DOHH2 (cell line): ENCODE data around the gene SPAG16.

Experiments
- H3F3A ChIP-seq: fragments of 200-600 bp; sonication (generic), shearing (Covaris generic); 2 replicates; pipeline ENCODE4 v1.6.0; 2016; ENCODE audit warnings: antibody characterized with exemption, mild to moderate bottlenecking; ENCODE audit not compliant: control insufficient read depth, insufficient read depth
- H3K27ac ChIP-seq: fragments of 200-600 bp; sonication (generic); 2 replicates; pipeline ENCODE4 v1.5.1; 2014; ENCODE audit warnings: low read depth, mild to moderate bottlenecking, low read length, moderate library complexity
- H3K27me3 ChIP-seq: fragments of 200-600 bp; sonication (generic); 2 replicates; pipeline ENCODE4 v1.6.1; 2014; ENCODE audit warnings: mild to moderate bottlenecking, low read length, mixed read lengths; ENCODE audit not compliant: control insufficient read depth
- H3K36me3 ChIP-seq: fragments of 200-600 bp; sonication (generic); 2 replicates; pipeline ENCODE4 v1.6.1; 2014; ENCODE audit warnings: mild to moderate bottlenecking, low read length, moderate library complexity, mixed read lengths; ENCODE audit not compliant: control insufficient read depth
- H3K4me1 ChIP-seq: fragments of 200-600 bp; sonication (generic); 2 replicates; pipeline ENCODE4 v1.6.1; 2014; ENCODE audit warnings: mild to moderate bottlenecking, low read length, mixed read lengths; ENCODE audit not compliant: control insufficient read depth
- H3K4me2 ChIP-seq: fragments of 200-600 bp; sonication (generic); 2 replicates; pipeline ENCODE4 v1.6.0; 2014; ENCODE audit warnings: mild to moderate bottlenecking, low read length, moderate library complexity
- H3K4me3 ChIP-seq: fragments of 200-600 bp; sonication (generic); 2 replicates; pipeline ENCODE4 v1.5.1; 2014; ENCODE audit warnings: mild to moderate bottlenecking, low read length, mixed read lengths
- H3K79me2 ChIP-seq: fragments of 200-600 bp; sonication (generic); 2 replicates; pipeline ENCODE4 v1.6.1; 2014; ENCODE audit warnings: mild to moderate bottlenecking, low read length, mixed read lengths; ENCODE audit not compliant: control insufficient read depth
- H3K9me2 ChIP-seq: fragments of 200-600 bp; sonication (generic); replicated peaks from 2 replicates; pipeline ENCODE4 v1.6.1; 2014; ENCODE audit warnings: mild to moderate bottlenecking, low read length, mixed read lengths; ENCODE audit not compliant: control insufficient read depth
- H3K9me3 ChIP-seq: fragments of 200-600 bp; sonication (generic); 2 replicates; pipeline ENCODE4 v1.6.1; 2014; ENCODE audit warnings: antibody characterized with exemption, low read length, mixed read lengths; ENCODE audit not compliant: control insufficient read depth, insufficient read depth
- H4K20me1 ChIP-seq: fragments of 200-600 bp; sonication (generic); 2 replicates; pipeline ENCODE4 v1.6.0; 2014; ENCODE audit warnings: low read depth, mild to moderate bottlenecking, antibody characterized with exemption, low read length, moderate library complexity; ENCODE audit not compliant: control insufficient read depth, insufficient read depth
- CTCF ChIP-seq: fragments of 200-600 bp; sonication (generic); IDR thresholded peaks from one replicate; pipeline ENCODE4 v1.5.1; 2014; ENCODE audit warnings: antibody characterized with exemption, mild to moderate bottlenecking, low read depth, low read length; ENCODE audit not compliant: poor library complexity, severe bottlenecking
- EZH2phosphoT487 ChIP-seq: fragments of 200-600 bp; sonication (generic); IDR thresholded peaks from 2 replicates; pipeline ENCODE4 v1.6.1; 2017; ENCODE audit warnings: borderline replicate concordance, mild to moderate bottlenecking, antibody characterized with exemption, low read length, moderate library complexity, mixed read lengths

Gene SPAG16

GRCh38 chr2:213640738-213641425, 356.6 kb downstream of the SPAG16 start:
- Histone ChIP-seq H3F3A (no peaks in the 10 kb centered on the region), H3K4me2 (no peak overlapping the region), H3K4me1 (no peaks in the 10 kb centered on the region), H3K27ac (no peak overlapping the region), H3K27me3 (no peaks in the 10 kb centered on the region), H3K79me2 (no peaks in the 10 kb centered on the region), H3K9me3 (no peaks in the 10 kb centered on the region), H3K9me2 (no peaks in the 10 kb centered on the region), H3K36me3 (no peaks in the 10 kb centered on the region), H4K20me1 (no peaks in the 10 kb centered on the region), H3K4me3 (no peak overlapping the region)
- TF ChIP-seq EZH2phosphoT487 (no peak), CTCF (no peak)

GRCh38 chr2:213644926-213645325, 360.7 kb downstream of the SPAG16 start:
- no peaks in the 10 kb centered on the region for H3K79me2 ChIP-seq
- H3K4me3 ChIP-seq = no peak overlapping the region
- H3K9me3 ChIP-seq = no peaks in the 10 kb centered on the region
- no peak overlapping the region for H3K4me2 ChIP-seq
- H3K4me1 ChIP-seq = no peaks in the 10 kb centered on the region
- no peaks in the 10 kb centered on the region for H3K9me2 ChIP-seq
- no peaks in the 10 kb centered on the region for H4K20me1 ChIP-seq
- no peaks in the 10 kb centered on the region for H3K27me3 ChIP-seq
- TF ChIP-seq EZH2phosphoT487 (no peak), CTCF (no peak)
- H3K27ac ChIP-seq = no peak overlapping the region
- H3F3A ChIP-seq = no peaks in the 10 kb centered on the region
- no peaks in the 10 kb centered on the region for H3K36me3 ChIP-seq

GRCh38 chr2:213649176-213649575, 364.9 kb downstream of the SPAG16 start:
- no peaks in the 10 kb centered on the region for H3K36me3 ChIP-seq
- no peaks in the 10 kb centered on the region for H3K4me1 ChIP-seq
- H4K20me1 ChIP-seq = no peaks in the 10 kb centered on the region
- H3K4me3 ChIP-seq = no peak overlapping the region
- TF ChIP-seq EZH2phosphoT487 = no peak
- no peak for TF ChIP-seq CTCF
- H3F3A ChIP-seq = no peaks in the 10 kb centered on the region
- H3K4me2 ChIP-seq = no peak overlapping the region
- no peaks in the 10 kb centered on the region for H3K27me3 ChIP-seq
- no peaks in the 10 kb centered on the region for H3K9me2 ChIP-seq
- H3K9me3 ChIP-seq = no peaks in the 10 kb centered on the region
- no peak overlapping the region for H3K27ac ChIP-seq
- H3K79me2 ChIP-seq = no peaks in the 10 kb centered on the region
